ENCODE results near the gene KRTAP4-3. TPM values are rescaled to one million over a fixed set of nuclear protein-coding genes. Genes with fewer than 3 reads are reported as not detected.

KRTAP4-3 gene
- total RNA-seq = not detected in 2 replicates

DNA sequence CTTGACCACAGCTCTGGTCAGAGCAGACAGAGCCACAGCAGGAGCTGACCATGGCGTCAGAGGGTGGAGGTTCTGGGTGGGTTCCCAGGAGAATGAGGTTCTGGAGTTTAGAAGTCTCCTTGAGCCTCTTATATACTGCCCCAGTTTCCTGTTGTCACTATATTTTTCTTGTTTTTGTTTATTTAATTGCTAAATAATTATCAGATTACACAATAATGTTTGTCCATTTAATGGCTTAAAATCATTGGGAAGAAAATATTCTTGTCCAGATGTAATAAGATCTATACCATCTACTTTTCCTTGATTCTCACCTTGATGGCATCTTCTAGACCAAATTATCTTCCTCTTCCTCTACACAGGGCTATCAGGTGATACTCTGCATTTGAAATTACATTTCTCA lies at the start of gene KRTAP4-3:
Gene KRTAP4-3, minus strand, starts transcription at position 101 of the 400 bp plus-strand sequence. Its CDS starts 49 bp downstream, at position 52.
- Histone ChIP-seq H3K9me3 (ENCODE audit: low read depth, low read length) (no peaks in the 10 kb centered on the region), H2AFZ (ENCODE audit: low read length) (no peak within 1 kb of the TSS), H4K20me1 (ENCODE audit: insufficient read depth, low read length) (no peaks in the 10 kb centered on the region), H3K4me3 (ENCODE audit: insufficient read depth, low read length) (no peak within 1 kb of the TSS), H3K4me2 (ENCODE audit: insufficient read depth, low read length) (no peak within 1 kb of the TSS), H3K79me2 (ENCODE audit: insufficient read depth, low read length) (no peaks in the 10 kb centered on the region), H3K4me1 (ENCODE audit: insufficient read depth, low read length) (no peaks in the 10 kb centered on the region), H3K27ac (ENCODE audit: low read depth, low read length) (no peak within 1 kb of the TSS), H3K27me3 (ENCODE audit: insufficient read depth, low read length) (no peaks in the 10 kb centered on the region), H3K36me3 (ENCODE audit: insufficient read depth, low read length) (no peaks in the 10 kb centered on the region)
- DNase-seq (ENCODE audit: insufficient read length, low spot score, missing footprints) = no peak
- TF ChIP-seq, protein P1, sequence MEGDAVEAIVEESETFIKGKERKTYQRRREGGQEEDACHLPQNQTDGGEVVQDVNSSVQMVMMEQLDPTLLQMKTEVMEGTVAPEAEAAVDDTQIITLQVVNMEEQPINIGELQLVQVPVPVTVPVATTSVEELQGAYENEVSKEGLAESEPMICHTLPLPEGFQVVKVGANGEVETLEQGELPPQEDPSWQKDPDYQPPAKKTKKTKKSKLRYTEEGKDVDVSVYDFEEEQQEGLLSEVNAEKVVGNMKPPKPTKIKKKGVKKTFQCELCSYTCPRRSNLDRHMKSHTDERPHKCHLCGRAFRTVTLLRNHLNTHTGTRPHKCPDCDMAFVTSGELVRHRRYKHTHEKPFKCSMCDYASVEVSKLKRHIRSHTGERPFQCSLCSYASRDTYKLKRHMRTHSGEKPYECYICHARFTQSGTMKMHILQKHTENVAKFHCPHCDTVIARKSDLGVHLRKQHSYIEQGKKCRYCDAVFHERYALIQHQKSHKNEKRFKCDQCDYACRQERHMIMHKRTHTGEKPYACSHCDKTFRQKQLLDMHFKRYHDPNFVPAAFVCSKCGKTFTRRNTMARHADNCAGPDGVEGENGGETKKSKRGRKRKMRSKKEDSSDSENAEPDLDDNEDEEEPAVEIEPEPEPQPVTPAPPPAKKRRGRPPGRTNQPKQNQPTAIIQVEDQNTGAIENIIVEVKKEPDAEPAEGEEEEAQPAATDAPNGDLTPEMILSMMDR (IDR thresholded peaks at IDR 0.05; ENCODE audit: extremely low read depth, low read depth, low read length) = no peak

DNA sequence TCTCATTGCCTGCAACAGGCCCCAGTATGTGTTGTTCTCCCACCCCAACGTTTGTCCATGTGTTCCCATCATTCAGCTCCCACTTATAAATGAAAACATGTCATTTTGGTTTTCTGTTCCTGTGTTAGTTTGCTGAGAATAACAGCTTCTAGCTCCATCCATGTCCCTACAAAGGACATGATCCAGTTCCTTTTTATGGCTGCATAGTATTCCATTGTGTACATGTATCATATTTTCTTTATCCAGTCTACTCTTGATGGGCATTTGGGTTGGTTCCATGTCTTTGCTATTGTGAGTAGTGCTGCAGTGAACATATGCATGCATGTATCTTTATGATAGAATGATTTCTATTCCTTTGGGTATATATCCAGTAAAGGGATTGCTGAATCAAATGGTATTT lies 47.7 kb upstream of the KRTAP4-3 start:
- no peak overlapping the region for H3K27ac ChIP-seq (ENCODE audit: low read depth, low read length)
- no peak for DNase-seq (ENCODE audit: insufficient read length, low spot score, missing footprints)
- no peaks in the 10 kb centered on the region for H4K20me1 ChIP-seq (ENCODE audit: insufficient read depth, low read length)
- H3K4me1 ChIP-seq (ENCODE audit: insufficient read depth, low read length) = peaks cover 5% of the 10 kb centered on the region
- no peaks in the 10 kb centered on the region for H3K9me3 ChIP-seq (ENCODE audit: low read depth, low read length)
- no peak overlapping the region for H3K4me2 ChIP-seq (ENCODE audit: insufficient read depth, low read length)
- no peaks in the 10 kb centered on the region for H3K36me3 ChIP-seq (ENCODE audit: insufficient read depth, low read length)
- no peaks in the 10 kb centered on the region for H3K27me3 ChIP-seq (ENCODE audit: insufficient read depth, low read length)
- no peak overlapping the region for H3K4me3 ChIP-seq (ENCODE audit: insufficient read depth, low read length)
- H2AFZ ChIP-seq (ENCODE audit: low read length) = no peak overlapping the region
- TF ChIP-seq, protein P1 (IDR thresholded peaks at IDR 0.05; ENCODE audit: extremely low read depth, low read depth, low read length) = no peak
- no peaks in the 10 kb centered on the region for H3K79me2 ChIP-seq (ENCODE audit: insufficient read depth, low read length)

DNA sequence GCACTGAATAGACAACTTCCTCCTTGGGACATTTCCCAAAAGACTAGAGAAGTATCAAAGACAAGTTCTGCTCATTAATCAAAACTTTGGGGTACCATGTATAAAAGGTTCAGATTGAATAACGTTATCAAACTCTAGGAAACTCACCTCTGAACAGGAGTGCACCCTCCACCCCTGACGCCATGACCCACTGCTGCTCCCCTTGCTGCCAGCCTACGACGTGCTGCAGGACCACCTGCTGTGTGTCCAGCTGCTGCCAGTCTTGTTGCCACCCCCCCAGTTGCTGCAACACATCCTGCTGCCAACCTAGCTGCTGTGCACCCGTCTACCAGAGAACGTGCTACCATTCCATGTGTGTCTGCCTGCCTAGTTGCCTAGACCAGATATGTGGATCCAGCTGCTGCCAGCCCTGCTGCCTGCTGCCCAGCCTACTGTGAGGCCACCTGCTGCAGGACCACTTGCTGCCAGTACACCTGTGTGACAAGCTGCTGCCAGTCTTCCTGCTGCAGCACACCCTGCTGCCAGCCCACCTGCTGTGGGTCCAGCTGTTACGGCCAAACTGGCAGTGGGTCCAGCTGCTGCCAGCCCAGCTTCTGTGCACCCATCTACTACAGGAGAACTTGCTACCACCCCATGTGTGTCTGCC lies 44.6 kb upstream of the KRTAP4-3 start:
- H4K20me1 ChIP-seq (ENCODE audit: insufficient read depth, low read length) = no peaks in the 10 kb centered on the region
- no peaks in the 10 kb centered on the region for H3K9me3 ChIP-seq (ENCODE audit: low read depth, low read length)
- TF ChIP-seq, protein P1 (IDR thresholded peaks at IDR 0.05; ENCODE audit: extremely low read depth, low read depth, low read length) = no peak
- H2AFZ ChIP-seq (ENCODE audit: low read length) = no peak overlapping the region
- no peaks in the 10 kb centered on the region for H3K79me2 ChIP-seq (ENCODE audit: insufficient read depth, low read length)
- no peak overlapping the region for H3K4me2 ChIP-seq (ENCODE audit: insufficient read depth, low read length)
- H3K27me3 ChIP-seq (ENCODE audit: insufficient read depth, low read length) = no peaks in the 10 kb centered on the region
- no peak overlapping the region for H3K4me3 ChIP-seq (ENCODE audit: insufficient read depth, low read length)
- no peak overlapping the region for H3K27ac ChIP-seq (ENCODE audit: low read depth, low read length)
- no peaks in the 10 kb centered on the region for H3K36me3 ChIP-seq (ENCODE audit: insufficient read depth, low read length)
- DNase-seq (ENCODE audit: insufficient read length, low spot score, missing footprints) = no peak
- H3K4me1 ChIP-seq (ENCODE audit: insufficient read depth, low read length) = peaks cover 5% of the 10 kb centered on the region

DNA sequence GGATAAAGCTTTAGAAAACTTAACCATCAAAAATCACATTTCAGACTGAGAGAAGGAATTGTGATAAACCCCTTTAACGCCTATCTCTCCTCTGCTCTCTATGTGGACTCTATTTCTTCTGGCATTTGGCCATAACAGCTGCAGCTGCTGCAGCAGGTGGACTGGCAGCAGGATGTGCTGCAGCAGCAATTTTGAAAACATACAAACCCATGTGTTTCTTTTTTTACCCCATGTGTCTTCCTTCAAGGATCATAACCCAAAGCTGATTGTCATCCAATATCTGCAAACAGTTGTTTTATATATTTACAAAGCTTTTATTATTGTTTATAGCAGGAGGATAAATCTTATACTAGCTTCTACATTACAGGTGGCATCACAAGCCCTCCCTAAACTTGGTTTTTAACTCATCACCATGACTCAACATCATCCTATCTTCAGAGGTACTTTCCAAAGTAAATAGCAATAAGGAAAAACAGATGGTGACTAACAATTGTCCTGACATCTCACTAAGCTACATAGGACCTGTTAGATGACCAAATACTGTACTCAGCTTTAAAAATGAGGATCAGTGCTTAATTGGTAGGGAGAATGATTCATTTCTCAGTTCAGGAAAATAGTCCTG lies 43.9 kb upstream of the KRTAP4-3 start:
- Histone ChIP-seq H3K79me2 (ENCODE audit: insufficient read depth, low read length) (no peaks in the 10 kb centered on the region), H3K27me3 (ENCODE audit: insufficient read depth, low read length) (no peaks in the 10 kb centered on the region), H3K4me1 (ENCODE audit: insufficient read depth, low read length) (peaks cover 5% of the 10 kb centered on the region), H3K36me3 (ENCODE audit: insufficient read depth, low read length) (no peaks in the 10 kb centered on the region), H3K27ac (ENCODE audit: low read depth, low read length) (no peak overlapping the region), H2AFZ (ENCODE audit: low read length) (no peak overlapping the region), H3K9me3 (ENCODE audit: low read depth, low read length) (no peaks in the 10 kb centered on the region), H4K20me1 (ENCODE audit: insufficient read depth, low read length) (no peaks in the 10 kb centered on the region), H3K4me3 (ENCODE audit: insufficient read depth, low read length) (no peak overlapping the region), H3K4me2 (ENCODE audit: insufficient read depth, low read length) (no peak overlapping the region)
- DNase-seq (ENCODE audit: insufficient read length, low spot score, missing footprints) = peak; percentile 69
- TF ChIP-seq, protein P1 (IDR thresholded peaks at IDR 0.05; ENCODE audit: extremely low read depth, low read depth, low read length) = no peak

Data from osteoblast (primary cell).